ENCODE results near the gene KRTAP12-4. TPM values are rescaled to one million over a fixed set of nuclear protein-coding genes. Genes with fewer than 3 reads are reported as not detected.

KRTAP12-4 gene
- total RNA-seq, 2 experiments from 2014 or later = not detected

DNA sequence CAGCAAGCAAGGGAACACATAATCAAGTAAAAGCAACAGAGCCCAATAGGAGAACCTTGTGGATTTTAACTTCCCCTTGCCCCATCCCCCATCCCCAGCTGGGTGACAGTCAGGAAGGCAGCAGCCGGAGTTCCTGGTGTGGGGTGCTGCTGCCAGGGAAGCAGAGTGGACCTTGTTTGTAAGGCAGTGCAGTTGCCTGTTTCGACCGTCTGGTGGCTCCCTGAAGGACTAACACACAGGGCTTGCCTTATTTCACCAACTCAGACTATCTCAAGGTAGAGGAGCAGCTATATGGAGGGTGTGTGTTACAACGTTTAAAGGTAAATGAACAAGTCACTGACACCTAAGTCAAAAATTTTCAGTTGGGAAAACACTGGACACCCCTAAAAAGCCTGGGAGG, 36.0 kb downstream of the KRTAP12-4 start:
- CTCF ChIA-PET (ENCODE audit: unreplicated experiment) = no interaction called here
- intact Hi-C loops (cut with micrococcal nuclease; ENCODE audit: unreplicated experiment) = no loop called here

DNA sequence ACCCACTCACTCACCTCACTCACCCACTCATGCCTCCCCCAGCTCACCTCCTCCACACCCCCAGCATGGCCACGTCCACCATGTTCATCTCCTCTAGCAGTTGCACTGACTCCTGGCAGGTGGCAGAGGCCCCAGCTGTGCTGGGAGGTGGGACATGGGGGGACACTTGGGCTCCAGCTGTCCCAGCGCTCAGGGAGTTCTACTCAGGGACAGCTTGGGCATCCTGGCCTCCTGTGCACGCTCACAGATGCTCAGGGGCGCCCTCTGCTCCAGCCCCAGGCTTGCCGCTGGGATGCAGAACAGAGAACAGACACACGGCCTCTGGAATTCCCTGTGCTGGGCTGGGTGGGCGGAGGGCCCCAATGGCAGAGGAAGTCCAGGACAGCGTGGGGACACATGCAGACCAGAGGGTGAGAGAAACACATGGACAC, 37.4 kb downstream of the KRTAP12-4 start:
- CTCF ChIA-PET (ENCODE audit: unreplicated experiment) = no interaction called here
- Histone ChIP-seq H3K4me2 (ENCODE audit: low read length) (no peak overlapping the region), H3K9me2 (ENCODE audit: insufficient read depth, low read length) (no peaks in the 10 kb centered on the region), H3K36me3 (ENCODE audit: insufficient read depth, low read length) (no peaks in the 10 kb centered on the region), H4K20me1 (ENCODE audit: insufficient read depth, low read length) (no peaks in the 10 kb centered on the region), H3K27ac (ENCODE audit: low read depth, low read length, poor library complexity, severe bottlenecking) (no peak overlapping the region), H3K9me3 (ENCODE audit: low read length) (peaks cover 13% of the 10 kb centered on the region; the same call in 1 of the 2 replicates), H3K79me2 (ENCODE audit: insufficient read depth, low read depth, low read length) (no peaks in the 10 kb centered on the region), H2AFZ (ENCODE audit: low read length) (no peak overlapping the region), H3K4me3 (ENCODE audit: low read depth, low read length, poor library complexity, severe bottlenecking) (no peak overlapping the region), H3K4me1 (ENCODE audit: insufficient read depth, low read length, poor library complexity, severe bottlenecking) (peaks cover 12% of the 10 kb centered on the region)
- POLR2A ChIA-PET = no interaction called here
- TF ChIP-seq EZH2phosphoT487 (IDR thresholded peaks at IDR 0.05; ENCODE audit: borderline replicate concordance, low read depth, low read length) = no peak
- TF ChIP-seq, protein P1, sequence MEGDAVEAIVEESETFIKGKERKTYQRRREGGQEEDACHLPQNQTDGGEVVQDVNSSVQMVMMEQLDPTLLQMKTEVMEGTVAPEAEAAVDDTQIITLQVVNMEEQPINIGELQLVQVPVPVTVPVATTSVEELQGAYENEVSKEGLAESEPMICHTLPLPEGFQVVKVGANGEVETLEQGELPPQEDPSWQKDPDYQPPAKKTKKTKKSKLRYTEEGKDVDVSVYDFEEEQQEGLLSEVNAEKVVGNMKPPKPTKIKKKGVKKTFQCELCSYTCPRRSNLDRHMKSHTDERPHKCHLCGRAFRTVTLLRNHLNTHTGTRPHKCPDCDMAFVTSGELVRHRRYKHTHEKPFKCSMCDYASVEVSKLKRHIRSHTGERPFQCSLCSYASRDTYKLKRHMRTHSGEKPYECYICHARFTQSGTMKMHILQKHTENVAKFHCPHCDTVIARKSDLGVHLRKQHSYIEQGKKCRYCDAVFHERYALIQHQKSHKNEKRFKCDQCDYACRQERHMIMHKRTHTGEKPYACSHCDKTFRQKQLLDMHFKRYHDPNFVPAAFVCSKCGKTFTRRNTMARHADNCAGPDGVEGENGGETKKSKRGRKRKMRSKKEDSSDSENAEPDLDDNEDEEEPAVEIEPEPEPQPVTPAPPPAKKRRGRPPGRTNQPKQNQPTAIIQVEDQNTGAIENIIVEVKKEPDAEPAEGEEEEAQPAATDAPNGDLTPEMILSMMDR (conservative IDR thresholded peaks at IDR 0.05; ENCODE audit: low read length) = no peak
- no peak for DNase-seq (ENCODE audit: low spot score)
- no TSS peak for BruUV-seq (replicated peaks)
- intact Hi-C loops (cut with micrococcal nuclease; ENCODE audit: unreplicated experiment) = no loop called here

More for the DNA sequence above, 36.0 kb downstream of the KRTAP12-4 start:
- Histone ChIP-seq H3K4me3 (ENCODE audit: low read depth, low read length, poor library complexity, severe bottlenecking) (no peak overlapping the region), H3K9me3 (ENCODE audit: low read length) (peaks cover 19% of the 10 kb centered on the region), H3K27ac (ENCODE audit: low read depth, low read length, poor library complexity, severe bottlenecking) (no peak overlapping the region), H3K4me1 (ENCODE audit: insufficient read depth, low read length, poor library complexity, severe bottlenecking) (peaks cover 12% of the 10 kb centered on the region), H3K9me2 (ENCODE audit: insufficient read depth, low read length) (no peaks in the 10 kb centered on the region), H4K20me1 (ENCODE audit: insufficient read depth, low read length) (no peaks in the 10 kb centered on the region), H3K4me2 (ENCODE audit: low read length) (0 out of 2 replicates have a peak overlapping the region, but pooled peaks have one; percentile 6), H3K36me3 (ENCODE audit: insufficient read depth, low read length) (no peaks in the 10 kb centered on the region), H2AFZ (ENCODE audit: low read length) (peak overlapping the region; percentile 62), H3K79me2 (ENCODE audit: insufficient read depth, low read depth, low read length) (no peaks in the 10 kb centered on the region)
- POLR2A ChIA-PET = interaction anchor here (1.2 kb wide), 1 partner anchor 980 kb away, joined by 6 read pairs; no protein-coding TSS in a partner anchor
- BruUV-seq (replicated peaks) = no TSS peak
- DNase-seq (ENCODE audit: low spot score) = peak; percentile 5
- TF ChIP-seq EZH2phosphoT487 (IDR thresholded peaks at IDR 0.05; ENCODE audit: borderline replicate concordance, low read depth, low read length) = no peak
- TF ChIP-seq, protein P1 (conservative IDR thresholded peaks at IDR 0.05; ENCODE audit: low read length) = no peak

DNA sequence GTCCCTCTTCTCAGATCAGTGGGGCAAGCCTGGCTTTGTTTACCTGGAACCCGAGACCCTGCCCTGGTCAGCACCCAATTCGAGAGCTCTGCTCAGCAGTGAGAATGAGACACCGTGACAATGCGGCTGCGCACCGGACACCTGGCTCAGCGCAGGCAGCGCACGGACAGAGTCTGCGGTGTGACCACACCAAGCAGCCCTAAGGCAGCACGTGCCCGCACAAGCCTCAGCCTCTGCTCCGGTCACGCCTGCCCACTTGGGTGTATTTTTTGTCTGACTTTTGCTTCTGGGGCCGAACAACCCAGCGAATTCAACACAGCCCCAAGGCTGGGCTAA, 37.9 kb downstream of the KRTAP12-4 start:
- CTCF ChIA-PET (ENCODE audit: unreplicated experiment) = no interaction called here
- H3K27ac ChIP-seq (ENCODE audit: low read depth, low read length, poor library complexity, severe bottlenecking) = no peak overlapping the region
- H3K4me2 ChIP-seq (ENCODE audit: low read length) = no peak overlapping the region
- no peaks in the 10 kb centered on the region for H3K79me2 ChIP-seq (ENCODE audit: insufficient read depth, low read depth, low read length)
- peaks cover 12% of the 10 kb centered on the region for H3K4me1 ChIP-seq (ENCODE audit: insufficient read depth, low read length, poor library complexity, severe bottlenecking)
- POLR2A ChIA-PET = no interaction called here
- no peak for TF ChIP-seq EZH2phosphoT487 (IDR thresholded peaks at IDR 0.05; ENCODE audit: borderline replicate concordance, low read depth, low read length)
- TF ChIP-seq, protein P1 (conservative IDR thresholded peaks at IDR 0.05; ENCODE audit: low read length) = no peak
- no peaks in the 10 kb centered on the region for H4K20me1 ChIP-seq (ENCODE audit: insufficient read depth, low read length)
- no peak overlapping the region for H2AFZ ChIP-seq (ENCODE audit: low read length)
- H3K36me3 ChIP-seq (ENCODE audit: insufficient read depth, low read length) = no peaks in the 10 kb centered on the region
- no TSS peak for BruUV-seq (replicated peaks)
- DNase-seq (ENCODE audit: low spot score) = no peak
- no peaks in the 10 kb centered on the region for H3K9me2 ChIP-seq (ENCODE audit: insufficient read depth, low read length)
- peaks cover 13% of the 10 kb centered on the region; the same call in 1 of the 2 replicates for H3K9me3 ChIP-seq (ENCODE audit: low read length)
- intact Hi-C loops (cut with micrococcal nuclease; ENCODE audit: unreplicated experiment) = no loop called here
- no peak overlapping the region for H3K4me3 ChIP-seq (ENCODE audit: low read depth, low read length, poor library complexity, severe bottlenecking)
